Neural cell (in vitro differentiated cells): Measurements from ENCODE around the gene PPP1R9B.

Experiments
- CTCF ChIP-seq: fragments of 450-650 bp; IDR thresholded peaks from 2 replicates; pipeline ENCODE4 v1.5.1; 2014; ENCODE audit warnings: antibody characterized with exemption, mild to moderate bottlenecking, moderate library complexity; ENCODE audit not compliant: poor library complexity, severe bottlenecking
- EZH2 ChIP-seq: fragments of 200-600, 300-800 bp; shearing (Covaris generic), sonication (generic); IDR thresholded peaks from 2 replicates; pipeline ENCODE4 v1.6.1; 2014; ENCODE audit warnings: antibody characterized with exemption, low read length, borderline replicate concordance, mild to moderate bottlenecking; ENCODE audit not compliant: insufficient read depth, poor library complexity, severe bottlenecking
- MXI1 ChIP-seq: fragments of 450-650 bp; conservative IDR thresholded peaks from 2 replicates; pipeline ENCODE4 v1.6.1; 2014; ENCODE audit warnings: antibody characterized with exemption, mild to moderate bottlenecking; ENCODE audit not compliant: poor library complexity, severe bottlenecking
- REST ChIP-seq: IDR thresholded peaks from 2 replicates; pipeline ENCODE4 v1.6.1; 2012; ENCODE audit warnings: borderline replicate concordance

GRCh38 chr17:50125420-50125997, 25.0 kb downstream of the PPP1R9B start:
- TF ChIP-seq EZH2: no peak
- TF ChIP-seq CTCF: no peak
- no peak for TF ChIP-seq REST
- no peak for TF ChIP-seq MXI1
